Anterior cingulate cortex (tissue), 58 donors: ENCODE measurements around the gene GTF2H2C.
"Not testable (repeated sequence)": the region's sequence is repeated elsewhere in the genome, so short reads cannot be mapped to it uniquely, and the experiment has no call there.

ENCODE experiments used
- DNase-seq, 58 donors: peaks; one replicate each; lab custom pipeline; 2025; lab: John Stamatoyannopoulos, UW

GTF2H2C gene

GRCh38 chr5:69560587-69561431 lies 818 bp downstream of the GTF2H2C start:
- DNase-seq = not testable (repeated sequence)

DNA sequence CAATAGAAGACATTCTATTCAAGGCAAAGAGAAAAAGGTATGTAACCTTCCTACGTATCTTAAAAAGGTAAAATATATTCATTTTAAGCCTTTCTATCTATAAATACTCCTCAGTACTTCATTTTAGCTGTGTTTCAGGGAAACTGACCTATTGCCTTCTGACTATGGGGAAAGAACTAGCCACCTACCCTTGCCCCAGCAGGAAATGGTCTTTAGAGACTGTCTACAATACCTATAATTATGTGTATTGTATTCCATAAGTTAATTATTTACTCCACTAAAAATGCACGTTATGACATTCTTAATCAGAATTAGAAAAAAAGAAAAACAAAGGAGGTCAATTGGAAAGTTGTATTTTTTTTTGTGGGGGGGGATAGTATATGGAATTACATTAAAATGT lies 6.2 kb downstream of the GTF2H2C start:
- not testable (repeated sequence) for DNase-seq

- DNase-seq = not testable (repeated sequence)
Measured at GRCh38 chr5:69568072-69568471, 8.1 kb downstream of the GTF2H2C start.

GRCh38 chr5:69583356-69583755 lies 23.4 kb downstream of the GTF2H2C start:
- DNase-seq = not testable (repeated sequence)

- DNase-seq = not testable (repeated sequence)
Measured at GRCh38 chr5:69596114-69596840, 36.3 kb downstream of the GTF2H2C start.

DNA sequence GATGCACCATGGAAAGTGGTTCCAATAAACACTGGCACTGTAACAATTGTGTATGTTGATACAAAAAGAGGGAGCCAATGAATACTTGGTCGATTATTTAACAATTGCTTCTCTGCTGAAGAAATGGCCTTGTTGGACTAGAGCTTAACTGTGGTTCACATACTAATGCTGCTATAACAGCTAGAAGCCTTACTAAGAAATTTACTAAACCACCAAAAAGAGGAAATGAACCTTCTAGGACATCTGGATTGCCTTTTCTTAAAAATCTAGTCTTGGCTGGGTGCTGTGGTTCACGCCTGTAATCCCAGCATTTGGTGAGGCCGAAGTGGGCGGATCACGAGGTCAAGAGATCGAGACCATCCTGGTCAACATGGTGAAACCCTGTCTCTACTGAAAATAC lies 42.0 kb downstream of the GTF2H2C start:
- not testable (repeated sequence) for DNase-seq

- DNase-seq = not testable (repeated sequence)
Measured at GRCh38 chr5:69606839-69607238, 46.8 kb downstream of the GTF2H2C start.

GRCh38 chr5:69607750-69608149 lies 47.8 kb downstream of the GTF2H2C start:
- DNase-seq = not testable (repeated sequence)

- DNase-seq = not testable (repeated sequence)
Measured at GRCh38 chr5:69608861-69609496, 49.0 kb downstream of the GTF2H2C start.

GRCh38 chr5:69614843-69615242 lies 54.9 kb downstream of the GTF2H2C start:
- not testable (repeated sequence) for DNase-seq

DNA sequence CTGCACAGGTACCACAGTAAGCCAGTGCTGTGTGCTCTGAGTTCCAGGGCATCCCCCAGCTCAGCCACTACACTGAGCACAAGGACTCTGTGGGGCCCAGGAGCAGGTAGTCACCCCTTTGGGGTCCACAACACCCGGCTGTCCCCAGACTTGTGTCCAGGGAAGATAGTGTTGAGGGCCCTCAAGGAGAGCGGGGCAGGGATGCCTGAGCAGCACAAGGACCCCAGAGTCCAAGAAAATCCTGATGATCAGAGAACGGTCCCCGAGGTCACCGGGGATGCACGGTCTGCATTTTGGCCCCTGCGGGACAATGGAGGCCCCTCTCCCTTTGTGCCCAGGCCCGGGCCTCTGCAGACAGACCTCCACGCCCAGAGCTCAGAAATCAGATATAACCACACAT lies 71.9 kb downstream of the GTF2H2C start:
- DNase-seq = not testable (repeated sequence)
